ENCODE measurements around the gene FTSJ1.

Gene FTSJ1

DNA sequence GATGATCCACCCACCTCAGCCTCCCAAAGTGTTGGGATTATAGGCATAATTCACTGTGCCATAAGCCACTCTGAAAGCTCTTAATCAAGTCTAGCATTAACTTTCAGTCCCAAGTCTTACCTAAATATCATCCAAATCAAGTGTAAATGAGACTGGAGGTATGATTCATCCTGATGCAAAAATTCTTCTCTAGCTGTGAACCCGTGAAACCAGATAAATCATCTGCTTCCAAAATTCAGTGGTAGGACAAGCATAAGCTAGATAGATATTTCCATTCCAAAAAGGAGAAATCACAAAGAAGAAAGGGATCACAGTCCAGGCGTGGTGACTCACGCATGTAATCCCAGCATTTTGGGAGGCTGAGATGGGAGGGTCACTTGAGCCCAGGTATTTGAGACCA, 54.7 kb downstream of the FTSJ1 start:
- DNase-seq = no peak

DNA sequence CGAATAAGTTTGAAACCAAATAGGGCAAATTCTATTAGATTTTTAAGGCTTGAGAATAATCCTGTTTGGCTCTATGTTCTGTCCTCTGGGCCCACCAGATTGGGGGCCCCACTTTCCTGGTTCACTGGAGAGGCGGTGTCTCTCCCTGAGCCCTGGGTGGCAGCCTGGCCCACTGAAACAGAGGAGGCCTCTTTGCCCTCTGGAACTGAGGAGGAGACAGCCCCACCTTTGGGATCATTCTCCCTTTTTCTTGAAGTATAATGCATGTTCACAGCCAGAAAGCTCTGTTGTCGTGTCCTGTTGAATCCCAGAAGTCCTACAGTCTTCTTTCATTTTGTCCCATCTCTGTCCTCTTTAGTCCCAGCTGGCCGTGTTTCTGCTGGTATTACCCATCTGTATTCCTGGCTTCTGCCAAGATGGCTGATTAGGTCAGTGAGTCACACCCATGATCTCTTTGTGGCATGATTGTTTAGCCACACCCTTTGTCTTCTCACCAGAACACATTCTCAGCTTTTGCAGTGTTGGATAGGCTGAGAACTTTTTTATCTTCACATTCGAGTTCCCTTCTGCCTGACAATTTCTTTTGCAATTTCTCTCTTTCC, 55.5 kb downstream of the FTSJ1 start:
- DNase-seq = no peak

DNA sequence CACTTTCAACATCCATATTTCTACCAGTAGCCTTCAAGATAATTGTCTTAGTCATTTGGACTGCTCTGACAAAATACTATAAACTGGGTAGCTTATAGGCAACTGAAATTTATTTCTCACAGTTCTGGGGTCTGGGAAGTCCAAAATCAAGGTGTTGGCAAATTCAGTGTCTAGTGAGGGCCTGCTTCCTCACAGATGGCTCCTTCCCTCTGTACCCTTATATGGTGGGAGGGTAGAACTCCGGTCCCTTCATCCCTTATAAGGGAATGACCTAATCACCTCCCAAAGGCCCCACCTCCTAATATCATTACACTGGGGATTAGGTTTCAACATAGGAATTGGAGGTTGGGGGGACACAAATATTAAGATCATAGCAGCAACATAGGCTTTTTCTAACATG, 56.2 kb downstream of the FTSJ1 start:
- DNase-seq = no peak

DNA sequence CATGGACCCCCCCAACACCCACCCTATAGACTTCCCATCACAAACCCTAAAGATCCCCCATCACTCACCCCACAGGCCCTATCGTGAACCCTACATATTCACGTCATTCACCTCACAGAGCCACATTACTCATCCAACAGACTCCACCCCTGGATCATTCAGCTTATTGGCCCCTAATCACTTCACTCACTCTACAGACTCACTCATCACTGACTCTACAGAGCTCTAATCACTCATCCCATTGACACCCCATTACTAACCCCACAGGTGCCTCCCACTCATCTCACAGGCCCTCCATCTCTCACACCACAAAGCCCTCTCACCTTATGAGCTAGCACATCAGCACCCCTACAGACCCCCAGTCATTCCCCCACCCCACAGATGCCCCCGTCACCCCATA, 57.2 kb downstream of the FTSJ1 start:
- DNase-seq = no peak

Data from activated CD4-positive, alpha-beta T cell treated with anti-CD3 and anti-CD28 coated beads, Interleukin-2, amount 50 U/mL, for 48 hours (primary cell).